GM21825 (cell line): ENCODE results near the gene SLC13A4.

Experiments used
- ATAC-seq: cut with Tn5 transposase; IDR thresholded peaks from one replicate; pipeline ENCODE4 v1.9.1; 2021; ENCODE audit warnings: mild to moderate bottlenecking, moderate library complexity; ENCODE audit not compliant: unreplicated experiment

The SLC13A4 gene

GRCh38 chr7:135721198-135721820, 6.7 kb downstream of the SLC13A4 start:
- no peak for ATAC-seq

DNA sequence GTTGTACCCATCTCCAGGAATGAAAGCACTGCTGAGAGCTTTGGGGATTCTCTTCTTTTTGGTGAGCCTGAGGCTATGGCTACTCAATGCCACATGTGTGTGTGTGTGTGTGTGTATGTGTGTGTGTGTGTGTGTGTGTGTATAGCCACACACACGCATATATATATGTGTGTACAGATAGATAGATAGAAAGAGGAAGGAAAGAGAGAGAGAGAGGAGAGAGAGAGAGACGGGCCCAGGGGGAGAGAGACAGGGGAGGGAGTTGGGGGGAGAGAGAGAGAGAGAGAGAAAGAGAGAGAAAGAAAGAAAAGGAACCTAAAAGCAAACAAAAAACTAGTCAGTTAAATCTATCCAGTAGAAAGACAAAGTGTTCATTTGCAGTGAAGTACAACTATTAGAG, 8.3 kb downstream of the SLC13A4 start:
- ATAC-seq, result no peak

DNA sequence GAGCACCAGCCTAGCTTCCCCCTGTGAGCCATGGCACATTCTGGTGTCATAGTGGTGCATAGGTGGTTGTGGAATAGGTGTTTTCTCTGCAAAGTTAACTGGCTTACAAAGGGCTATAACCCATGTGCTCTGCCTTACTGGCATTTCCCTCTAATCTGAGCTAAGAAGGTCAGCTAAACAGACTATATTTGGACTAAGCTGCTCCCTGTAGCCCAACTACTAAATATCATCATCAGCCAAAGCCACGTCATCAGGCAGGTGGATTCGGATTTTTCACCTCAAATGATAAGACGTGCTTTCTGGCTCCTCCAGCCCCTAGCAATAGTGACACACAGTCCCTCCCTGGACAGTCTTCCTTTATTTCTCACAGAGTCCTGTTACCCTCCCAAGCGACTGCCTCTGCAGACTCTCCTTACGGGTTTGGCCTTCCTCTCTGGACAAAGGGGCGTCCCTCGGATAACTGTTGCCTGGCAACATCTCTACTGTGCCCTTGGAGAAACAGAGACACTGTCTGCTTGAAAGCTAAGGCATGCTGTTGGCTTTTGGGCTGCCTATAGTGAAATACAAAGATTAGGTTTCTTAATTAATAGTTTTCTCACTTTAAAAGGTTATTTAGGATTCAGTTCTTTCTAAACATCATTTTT, 9.1 kb downstream of the SLC13A4 start:
- ATAC-seq, result no peak

GRCh38 chr7:135718219-135718618, 9.8 kb downstream of the SLC13A4 start:
- no peak for ATAC-seq

DNA sequence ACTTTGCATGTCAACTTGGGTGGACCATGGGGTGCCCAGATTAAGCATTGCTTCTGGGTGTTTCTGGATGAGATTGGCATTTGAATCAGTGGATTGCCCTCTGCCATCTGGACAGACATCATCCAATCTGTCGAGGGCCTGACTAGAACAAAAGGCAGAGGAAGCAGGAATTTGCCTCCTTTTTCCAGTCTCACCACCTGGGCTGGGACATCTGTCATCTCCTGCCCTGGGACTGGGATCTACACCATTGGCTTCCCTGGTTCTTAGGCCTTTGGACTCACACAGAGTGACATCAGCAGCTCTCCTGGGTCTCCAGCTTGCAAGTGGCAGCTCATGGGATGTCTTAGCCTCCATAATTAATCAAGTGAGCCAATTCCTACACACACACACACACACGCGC, 10.3 kb downstream of the SLC13A4 start:
- no peak for ATAC-seq

DNA sequence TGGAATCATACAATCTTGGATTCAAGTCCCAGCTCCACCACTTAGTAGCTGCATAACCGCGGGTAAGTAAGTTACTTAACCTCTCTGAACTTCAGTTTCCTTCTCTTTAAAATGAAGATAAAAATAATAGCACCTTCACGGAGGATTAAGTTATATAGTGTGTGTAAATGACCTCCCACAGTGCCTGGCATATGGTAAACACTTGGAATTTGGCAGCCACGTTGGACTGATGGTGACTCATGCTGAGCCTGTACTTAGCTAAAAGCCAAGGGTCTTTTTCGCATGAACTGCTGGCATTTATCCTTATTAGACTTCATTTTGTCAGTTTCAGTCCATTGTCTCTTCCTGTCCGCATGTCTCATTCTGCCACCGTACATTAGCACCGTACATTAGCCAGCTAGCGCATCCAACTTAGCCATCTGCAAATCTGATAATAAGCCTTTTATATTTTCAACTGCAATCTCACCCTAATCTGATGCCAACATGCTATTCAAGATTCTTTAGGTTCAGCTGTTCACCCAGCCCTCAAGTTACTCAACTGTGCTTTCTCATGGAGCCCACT, 11.2 kb downstream of the SLC13A4 start:
- no peak for ATAC-seq

GRCh38 chr7:135715673-135716072, 12.3 kb downstream of the SLC13A4 start:
- ATAC-seq, result no peak

DNA sequence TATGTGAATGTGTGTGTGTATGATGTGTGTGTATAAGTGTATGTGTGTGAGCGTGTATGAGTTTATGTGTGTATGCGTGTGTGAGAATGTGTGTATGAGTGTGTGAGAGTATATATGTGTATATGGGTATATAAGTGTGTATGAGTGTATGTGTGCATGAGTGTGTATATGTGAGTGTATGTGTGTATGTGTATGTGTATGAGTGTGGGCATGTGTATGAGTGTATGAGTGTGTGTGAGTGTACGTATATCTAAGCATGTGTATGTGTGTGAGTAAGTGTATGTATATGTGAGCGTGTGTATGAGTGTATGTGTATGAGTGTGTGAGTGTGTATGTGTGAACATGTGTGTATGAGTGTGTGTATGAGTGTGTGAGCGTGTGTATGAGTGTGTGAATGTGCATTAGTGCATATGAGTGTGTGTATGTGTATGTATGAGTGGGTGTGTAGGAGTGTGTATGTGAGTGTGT, 12.9 kb downstream of the SLC13A4 start:
- no peak for ATAC-seq

GRCh38 chr7:135714534-135715009, 13.4 kb downstream of the SLC13A4 start:
- ATAC-seq, result no peak

GRCh38 chr7:135713836-135714470, 14.0 kb downstream of the SLC13A4 start:
- ATAC-seq, result no peak

- no peak for ATAC-seq
Observed at GRCh38 chr7:135712796-135713195, 15.2 kb downstream of the SLC13A4 start.

DNA sequence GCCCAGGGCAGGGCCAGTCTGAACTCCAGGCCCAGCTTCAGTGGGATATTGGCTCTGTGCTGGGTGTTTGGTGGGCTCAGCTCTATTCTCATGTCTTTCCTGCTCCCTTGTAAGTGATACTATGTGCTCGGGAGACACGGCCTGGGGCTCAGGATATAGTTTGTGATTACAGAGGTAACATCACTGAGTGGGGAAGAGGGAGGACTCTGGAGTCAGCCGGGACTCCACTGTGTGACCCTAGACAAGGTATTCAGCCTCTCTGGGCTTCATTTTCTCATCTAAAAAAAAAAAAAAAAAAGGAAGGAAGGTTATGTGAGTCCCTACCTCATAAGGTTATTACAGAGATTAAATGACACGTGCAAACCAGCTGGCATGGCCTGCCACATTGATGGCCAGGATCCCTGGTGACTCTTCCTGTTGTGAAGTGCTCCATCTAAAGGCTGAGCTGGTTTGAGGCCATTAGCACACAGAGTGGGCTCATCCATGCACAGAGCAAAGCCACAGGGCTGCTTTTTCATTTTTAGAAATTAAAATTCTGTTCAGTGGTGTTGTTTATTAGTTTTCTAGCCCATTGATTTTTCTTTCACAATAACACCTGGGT, 15.7 kb downstream of the SLC13A4 start:
- no peak for ATAC-seq

GRCh38 chr7:135711139-135711469, 16.9 kb downstream of the SLC13A4 start:
- no peak for ATAC-seq

- no peak for ATAC-seq
Observed at GRCh38 chr7:135710417-135711138, 17.4 kb downstream of the SLC13A4 start.

- no peak for ATAC-seq
Observed at GRCh38 chr7:135709508-135709907, 18.5 kb downstream of the SLC13A4 start.

DNA sequence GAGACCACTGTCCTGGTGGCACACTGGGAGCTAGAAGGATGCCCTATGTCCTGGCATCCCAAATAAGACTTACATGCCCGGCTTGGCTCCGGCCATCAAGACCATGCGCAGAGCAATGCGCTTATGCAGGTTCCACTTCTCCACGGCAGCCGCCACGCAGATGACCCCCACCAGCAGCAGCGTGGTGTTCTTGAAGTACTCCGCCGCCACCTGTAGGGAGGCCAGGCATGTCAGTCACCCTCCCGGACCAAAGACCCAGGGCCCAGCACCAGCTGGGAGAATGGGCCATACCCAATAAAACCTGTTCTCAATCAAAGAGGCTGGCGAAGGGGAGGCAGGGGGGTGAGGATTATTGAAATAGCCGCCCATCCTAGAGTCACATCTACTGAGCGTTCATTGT, 19.9 kb downstream of the SLC13A4 start:
- no peak for ATAC-seq

- no peak for ATAC-seq
Observed at GRCh38 chr7:135707570-135707966, 20.4 kb downstream of the SLC13A4 start.

GRCh38 chr7:135706858-135707569, 21.0 kb downstream of the SLC13A4 start:
- ATAC-seq, result no peak

DNA sequence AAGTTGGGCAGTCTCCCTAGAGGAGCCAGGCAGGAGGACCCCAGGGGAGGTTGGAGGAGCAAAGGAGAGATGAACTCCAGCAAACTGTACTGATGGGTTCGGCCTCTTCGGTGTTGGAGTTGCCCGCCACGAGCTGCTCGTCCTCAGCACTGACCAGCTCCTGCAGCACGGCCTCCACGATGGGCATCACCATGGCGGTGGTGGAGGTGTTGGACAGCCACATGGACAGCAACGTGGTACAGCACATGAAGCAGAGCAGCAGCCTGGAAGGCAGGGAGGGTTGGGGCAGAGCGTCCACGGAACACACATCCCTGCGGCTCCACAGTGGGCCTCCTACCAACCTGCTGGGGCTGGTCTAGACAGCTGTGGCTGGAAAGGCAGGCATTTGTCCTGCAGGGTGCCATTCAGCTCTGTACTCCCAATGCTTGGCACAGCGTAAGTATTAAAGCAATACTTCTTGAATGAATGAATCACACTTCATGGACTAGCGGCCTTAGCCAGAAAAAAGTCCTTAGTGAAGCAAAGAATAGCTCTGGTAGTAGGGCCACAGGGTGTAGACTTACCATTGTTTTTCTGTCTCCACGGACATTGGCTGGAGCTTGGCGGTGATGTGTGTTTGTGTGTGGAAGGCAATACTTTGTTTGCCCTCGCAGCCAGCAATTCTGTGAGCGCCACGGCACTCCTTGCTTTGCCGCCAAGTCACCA, 21.8 kb downstream of the SLC13A4 start:
- ATAC-seq, result no peak

- ATAC-seq, result no peak
Observed at GRCh38 chr7:135704698-135705097, 23.3 kb downstream of the SLC13A4 start.
